Prostate gland (tissue), 2 donors: Measurements from ENCODE around the gene SLC39A12.

Experiments used
- CTCF ChIP-seq, 4 experiments: fragments of 200-600 bp in 2 of 4; fragments of 450-650 bp in 2 of 4; sonication (generic) in 2 of 4; IDR thresholded peaks; 1 replicate in 3 of 4; 2 replicates in 1 of 4; pipeline ENCODE4 v1.5.1; 2016 to 2019; ENCODE audit warnings: antibody characterized with exemption in 4 of 4, mild to moderate bottlenecking in 2 of 4, moderate library complexity in 2 of 4
- POLR2A ChIP-seq: fragments of 450-650 bp; IDR thresholded peaks from one replicate; pipeline ENCODE4 v1.6.1; 2016; ENCODE audit warnings: antibody characterized with exemption, mild to moderate bottlenecking

DNA sequence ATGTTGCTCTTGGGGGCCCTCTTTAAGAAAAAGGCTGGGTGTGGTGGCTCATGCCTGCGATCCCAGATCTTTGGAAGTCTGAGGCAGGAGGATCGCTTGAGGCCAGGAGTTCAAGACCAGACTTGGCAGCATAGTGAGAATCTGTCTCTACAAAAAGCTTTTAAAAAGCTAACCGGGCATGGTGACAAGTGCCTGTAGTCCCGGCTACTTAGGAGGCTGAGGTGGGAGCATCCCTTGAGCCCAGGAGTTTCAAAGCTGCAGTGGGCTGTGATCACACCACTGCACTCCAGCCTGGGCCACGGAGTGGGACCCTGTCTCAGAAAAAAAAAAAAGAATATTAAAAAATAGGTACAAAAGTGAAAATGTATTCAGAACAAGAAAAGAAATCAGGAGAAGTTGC lies 38.1 kb upstream of the SLC39A12 start:
- TF ChIP-seq POLR2A (no peak), CTCF (IDR thresholded peaks at IDR 0.05) (no peak)
